Nucleus accumbens (tissue), 56 donors: ENCODE results near the gene AHCTF1.

Source experiments
- DNase-seq, 56 donors: peaks; one replicate each; lab custom pipeline; 2025; lab: John Stamatoyannopoulos, UW

The AHCTF1 gene

GRCh38 chr1:246931549-246932365 is at the start of gene AHCTF1:
Gene AHCTF1, minus strand, starts transcription at chr1:246931948. Its CDS starts 13,578 bp downstream, at chr1:246918370.
- peak; percentile 80 to 100 (median 94) for DNase-seq

- DNase-seq = no peak
Observed at GRCh38 chr1:246978785-246979184, 47.0 kb upstream of the AHCTF1 start.

- DNase-seq = no peak
Observed at GRCh38 chr1:246978281-246978680, 46.5 kb upstream of the AHCTF1 start.

GRCh38 chr1:246971969-246972368 is 40.2 kb upstream of the AHCTF1 start:
- no peak for DNase-seq

- DNase-seq = peak in 27 of 56 donors; percentile 0 to 62 (median 10)
Observed at GRCh38 chr1:246971090-246971721, 39.5 kb upstream of the AHCTF1 start.

- no peak for DNase-seq
Observed at GRCh38 chr1:246969621-246970020, 37.9 kb upstream of the AHCTF1 start.

- DNase-seq = no peak
Observed at GRCh38 chr1:246966502-246966901, 34.8 kb upstream of the AHCTF1 start.

GRCh38 chr1:246959944-246960693 is 28.4 kb upstream of the AHCTF1 start:
- DNase-seq = no peak

GRCh38 chr1:246954126-246954525 is 22.4 kb upstream of the AHCTF1 start:
- DNase-seq = no peak

- DNase-seq = no peak
Observed at GRCh38 chr1:246951413-246951812, 19.7 kb upstream of the AHCTF1 start.

- DNase-seq = no peak
Observed at GRCh38 chr1:246949956-246950355, 18.2 kb upstream of the AHCTF1 start.

- DNase-seq = peak in 43 of 56 donors; percentile 4 to 75 (median 29)
Observed at GRCh38 chr1:246947255-246947654, 15.5 kb upstream of the AHCTF1 start.

GRCh38 chr1:246946366-246946765 is 14.6 kb upstream of the AHCTF1 start:
- DNase-seq = no peak

- peak in 17 of 56 donors; percentile 2 to 57 (median 28) for DNase-seq
Observed at GRCh38 chr1:246934765-246935164, 3.0 kb upstream of the AHCTF1 start.

GRCh38 chr1:246933893-246934292 is 2.1 kb upstream of the AHCTF1 start:
- DNase-seq = no peak

- DNase-seq = no peak
Observed at GRCh38 chr1:246932366-246932700, 585 bp upstream of the AHCTF1 start.

- DNase-seq = peak in 36 of 56 donors; percentile 10 to 61 (median 38)
Observed at GRCh38 chr1:246930830-246931548, 759 bp downstream of the AHCTF1 start.

GRCh38 chr1:246925997-246926626 is 5.6 kb downstream of the AHCTF1 start:
- DNase-seq = no peak

GRCh38 chr1:246923900-246924299 is 7.8 kb downstream of the AHCTF1 start:
- no peak for DNase-seq

- DNase-seq = no peak
Observed at GRCh38 chr1:246923482-246923881, 8.3 kb downstream of the AHCTF1 start.
